BE2C (cell line): ENCODE results near the gene GABRD.
A peak's percentile ranks its signal among the peaks of the same experiment; 100 is the strongest.

Experiments
- DNase-seq: peaks from one replicate; pipeline ENCODE4 v3.0.0-alpha.2; 2020
- H3K27me3 ChIP-seq: fragments of 250-450 bp; sonication (Bioruptor Pico); 2 replicates; pipeline ENCODE4 v1.5.1; 2020; ENCODE audit warnings: mild to moderate bottlenecking
- H3K36me3 ChIP-seq: fragments of 250-450 bp; sonication (Bioruptor Pico); 2 replicates; pipeline ENCODE4 v1.5.1; 2020; ENCODE audit warnings: mild to moderate bottlenecking
- H3K4me1 ChIP-seq: fragments of 250-450 bp; sonication (Bioruptor Pico); 2 replicates; pipeline ENCODE4 v1.5.1; 2020
- H3K4me3 ChIP-seq: 2 replicates; pipeline ENCODE4 v1.5.1; 2011; ENCODE audit warnings: low read depth, low read length
- H3K9me3 ChIP-seq: fragments of 250-450 bp; sonication (Bioruptor Pico); 2 replicates; pipeline ENCODE4 v1.5.1; 2020
- TF ChIP-seq, protein P1 (sequence below): IDR thresholded peaks from 2 replicates; pipeline ENCODE4 v1.5.1; 2012; ENCODE audit warnings: mild to moderate bottlenecking, low read depth, low read length

Gene GABRD

DNA sequence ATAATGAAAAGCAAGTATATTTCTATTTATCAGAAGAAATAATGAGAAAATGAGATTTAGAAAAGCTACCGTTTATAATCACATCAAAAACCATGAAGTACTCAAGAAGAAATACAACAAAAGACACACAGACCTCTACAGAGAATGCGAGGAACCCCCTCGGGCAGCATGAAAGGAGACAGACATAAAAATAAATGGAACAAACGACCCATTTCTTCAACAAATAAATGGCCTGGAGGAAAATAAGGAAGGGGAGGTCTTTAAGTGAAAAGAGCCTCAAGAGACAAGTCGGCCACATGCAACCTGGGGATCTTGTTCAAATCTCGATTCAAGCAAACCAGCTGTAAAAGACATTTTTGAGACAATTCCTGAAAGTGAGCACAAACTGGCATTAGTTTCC, 21.6 kb upstream of the GABRD start:
- DNase-seq, result no peak
- H3K27me3 ChIP-seq, result peaks cover 54% of the 10 kb centered on the region
- H3K4me3 ChIP-seq, result no peak overlapping the region
- no peaks in the 10 kb centered on the region; the same call in 1 of the 2 replicates for H3K9me3 ChIP-seq
- H3K36me3 ChIP-seq, result no peaks in the 10 kb centered on the region
- H3K4me1 ChIP-seq, result no peaks in the 10 kb centered on the region
- TF ChIP-seq, protein P1, sequence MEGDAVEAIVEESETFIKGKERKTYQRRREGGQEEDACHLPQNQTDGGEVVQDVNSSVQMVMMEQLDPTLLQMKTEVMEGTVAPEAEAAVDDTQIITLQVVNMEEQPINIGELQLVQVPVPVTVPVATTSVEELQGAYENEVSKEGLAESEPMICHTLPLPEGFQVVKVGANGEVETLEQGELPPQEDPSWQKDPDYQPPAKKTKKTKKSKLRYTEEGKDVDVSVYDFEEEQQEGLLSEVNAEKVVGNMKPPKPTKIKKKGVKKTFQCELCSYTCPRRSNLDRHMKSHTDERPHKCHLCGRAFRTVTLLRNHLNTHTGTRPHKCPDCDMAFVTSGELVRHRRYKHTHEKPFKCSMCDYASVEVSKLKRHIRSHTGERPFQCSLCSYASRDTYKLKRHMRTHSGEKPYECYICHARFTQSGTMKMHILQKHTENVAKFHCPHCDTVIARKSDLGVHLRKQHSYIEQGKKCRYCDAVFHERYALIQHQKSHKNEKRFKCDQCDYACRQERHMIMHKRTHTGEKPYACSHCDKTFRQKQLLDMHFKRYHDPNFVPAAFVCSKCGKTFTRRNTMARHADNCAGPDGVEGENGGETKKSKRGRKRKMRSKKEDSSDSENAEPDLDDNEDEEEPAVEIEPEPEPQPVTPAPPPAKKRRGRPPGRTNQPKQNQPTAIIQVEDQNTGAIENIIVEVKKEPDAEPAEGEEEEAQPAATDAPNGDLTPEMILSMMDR, result no peak

DNA sequence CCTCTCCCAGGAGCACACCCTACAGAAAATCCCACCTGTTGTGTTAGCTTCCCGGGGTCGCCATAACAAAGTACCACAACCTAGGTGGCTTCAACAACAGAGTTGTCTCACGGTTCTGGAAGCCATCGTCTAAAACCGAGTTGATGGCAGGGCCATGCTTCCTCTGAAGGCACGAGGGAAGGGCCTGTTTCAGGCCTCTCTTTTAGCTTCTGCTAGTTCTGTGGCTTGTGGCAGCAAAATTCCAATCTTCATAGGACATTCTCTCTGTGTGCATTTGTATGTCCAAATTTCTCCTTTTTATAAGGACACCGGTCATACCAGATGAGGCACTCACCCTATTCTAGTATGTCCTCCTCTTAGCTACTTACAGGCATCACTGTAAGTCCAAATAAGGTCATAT, 18.7 kb upstream of the GABRD start:
- Histone ChIP-seq H3K4me1 (no peaks in the 10 kb centered on the region), H3K4me3 (no peak overlapping the region), H3K9me3 (no peaks in the 10 kb centered on the region; the same call in 1 of the 2 replicates), H3K27me3 (peaks cover 68% of the 10 kb centered on the region), H3K36me3 (no peaks in the 10 kb centered on the region)
- TF ChIP-seq, protein P1, result no peak
- DNase-seq, result no peak

DNA sequence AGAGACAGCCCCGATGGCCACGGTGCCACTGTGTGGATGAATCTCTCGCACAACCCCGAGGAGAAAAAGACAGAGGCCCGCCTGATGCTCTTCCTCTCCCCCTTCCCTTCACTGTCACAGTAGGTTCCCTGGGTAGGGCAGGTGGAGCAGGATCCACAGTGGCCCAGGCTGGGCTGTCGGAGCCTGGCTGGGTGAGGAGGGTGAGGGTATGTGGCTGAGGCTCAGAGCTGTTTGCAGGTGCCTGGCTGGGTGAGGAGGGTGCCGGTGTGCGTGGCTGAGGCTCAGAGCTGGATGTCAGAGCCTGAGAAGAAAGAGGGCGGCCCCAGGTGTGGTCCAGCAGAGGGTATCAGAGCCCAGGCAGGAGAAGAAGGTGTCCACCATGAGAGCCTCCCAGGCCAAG, 18.3 kb upstream of the GABRD start:
- Histone ChIP-seq H3K36me3 (no peaks in the 10 kb centered on the region), H3K4me1 (no peaks in the 10 kb centered on the region), H3K9me3 (no peaks in the 10 kb centered on the region; the same call in 1 of the 2 replicates), H3K4me3 (no peak overlapping the region), H3K27me3 (peaks cover 68% of the 10 kb centered on the region)
- DNase-seq, result no peak
- TF ChIP-seq, protein P1, result no peak

DNA sequence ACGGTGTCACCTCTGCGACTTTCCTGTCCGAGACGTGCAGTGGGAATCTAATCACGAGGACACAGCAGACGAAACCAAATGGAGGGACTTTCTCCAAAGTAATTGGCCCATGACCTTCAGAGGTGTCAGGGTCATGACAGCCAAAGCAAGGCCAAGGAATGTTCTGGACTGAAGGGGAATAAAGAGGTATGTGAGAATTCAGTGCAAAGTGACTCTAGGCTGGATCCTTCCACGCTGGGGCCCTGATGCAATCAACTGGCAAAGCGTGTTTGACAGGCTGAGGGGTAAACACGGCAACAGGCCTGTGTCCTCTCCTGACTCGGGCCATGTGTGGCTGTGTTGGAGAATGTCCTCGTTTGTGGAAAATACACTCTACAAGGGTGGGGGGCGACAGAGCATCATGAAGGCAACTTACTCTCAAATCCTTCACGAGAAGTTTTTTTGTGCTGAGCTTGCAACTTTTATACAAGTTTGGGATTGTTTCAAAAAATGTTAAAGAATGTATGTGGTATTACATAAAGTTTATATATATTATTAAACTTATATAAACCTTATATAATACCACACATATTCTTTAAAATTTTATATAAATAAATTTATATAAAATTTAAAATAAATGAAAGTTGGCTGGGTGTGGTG, 17.3 kb upstream of the GABRD start:
- Histone ChIP-seq H3K27me3 (peaks cover 71% of the 10 kb centered on the region), H3K4me3 (no peak overlapping the region), H3K4me1 (no peaks in the 10 kb centered on the region), H3K9me3 (no peaks in the 10 kb centered on the region; the same call in 1 of the 2 replicates), H3K36me3 (no peaks in the 10 kb centered on the region)
- DNase-seq, result no peak
- TF ChIP-seq, protein P1, result no peak

DNA sequence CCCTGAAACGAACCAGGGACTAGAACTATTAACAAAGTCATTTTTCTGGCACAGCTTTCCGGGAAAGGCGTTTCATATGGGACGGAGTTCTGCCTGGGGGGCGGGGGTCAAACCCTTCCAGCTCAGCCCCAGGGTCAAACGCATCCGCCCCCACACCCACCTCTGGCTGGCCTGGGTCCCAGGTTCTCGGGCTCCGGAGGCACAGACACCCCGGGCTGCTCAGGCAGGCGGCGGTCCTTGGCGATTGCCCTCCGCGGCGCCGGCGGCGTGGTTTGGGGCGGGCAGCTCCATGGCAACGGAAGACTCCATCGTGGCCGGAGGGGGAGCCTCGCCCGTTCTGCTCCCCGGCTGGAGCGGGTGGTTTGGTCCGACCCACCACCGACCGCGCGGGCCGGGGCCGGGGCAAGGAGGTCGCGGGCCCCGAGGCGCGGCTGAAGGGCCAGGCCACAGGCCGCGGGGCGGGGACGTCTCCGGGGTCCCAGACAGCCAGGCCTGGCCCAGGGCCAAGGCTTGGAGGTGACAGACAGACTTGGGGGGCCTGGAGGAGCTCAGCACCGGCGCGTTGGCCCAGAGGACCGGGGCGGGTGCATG, 15.5 kb upstream of the GABRD start, which contains the start of gene CFAP74:
Gene CFAP74 (minus strand): TSS at position 246 of the 591 bp plus-strand sequence. CDS start 12,830 bp downstream, outside the sequence.
- no peaks in the 10 kb centered on the region; the same call in 1 of the 2 replicates for H3K9me3 ChIP-seq
- H3K4me3 ChIP-seq, result peak within 1 kb of the TSS; percentile 26
- H3K27me3 ChIP-seq, result peaks cover 75% of the 10 kb centered on the region
- TF ChIP-seq, protein P1, result no peak
- DNase-seq, result peak; percentile 76
- H3K4me1 ChIP-seq, result no peaks in the 10 kb centered on the region
- H3K36me3 ChIP-seq, result no peaks in the 10 kb centered on the region

DNA sequence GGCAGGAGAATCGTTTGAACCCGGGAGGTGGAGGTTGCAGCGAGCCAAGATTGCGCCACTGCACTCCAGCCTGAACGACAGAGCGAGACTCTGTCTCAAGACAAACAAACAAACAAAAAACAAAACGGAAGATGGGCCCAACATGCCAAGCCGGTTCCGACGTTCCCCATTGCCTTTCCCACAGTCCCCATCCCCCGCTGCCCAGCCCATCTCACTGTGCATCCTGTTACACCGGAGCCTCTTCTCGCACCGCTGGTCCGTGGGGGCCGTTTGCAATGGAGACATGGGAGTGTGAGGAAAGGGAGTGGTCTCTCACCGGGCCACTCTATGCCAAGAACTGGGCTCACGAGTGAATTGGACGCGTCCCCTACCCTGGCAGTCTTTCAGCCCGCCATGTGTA, 14.3 kb upstream of the GABRD start:
- peaks cover 79% of the 10 kb centered on the region for H3K27me3 ChIP-seq
- H3K36me3 ChIP-seq, result no peaks in the 10 kb centered on the region
- no peak overlapping the region for H3K4me3 ChIP-seq
- H3K4me1 ChIP-seq, result no peaks in the 10 kb centered on the region
- TF ChIP-seq, protein P1, result no peak
- no peak for DNase-seq
- H3K9me3 ChIP-seq, result no peaks in the 10 kb centered on the region; the same call in 1 of the 2 replicates
